ENCODE measurements around the gene HLA-DMB. TPM values are rescaled to one million over a fixed set of nuclear protein-coding genes. Genes with fewer than 3 reads are reported as not detected.

Gene HLA-DMB
- total and polyA plus RNA-seq, 4 donors, result 2.8 to 13.1 (median 7.7) TPM

- no peak for TF ChIP-seq FOXA1 (IDR thresholded peaks at IDR 0.05)
- TF ChIP-seq JUND (IDR thresholded peaks at IDR 0.05), result no peak
- no peak for TF ChIP-seq ATF3 (IDR thresholded peaks at IDR 0.05)
- TF ChIP-seq CTCF (IDR thresholded peaks at IDR 0.05; ENCODE audit: low read depth, low read length, missing input control), result no peak
- no peak for TF ChIP-seq RAD21 (IDR thresholded peaks at IDR 0.05)
- TF ChIP-seq HNF4G (IDR thresholded peaks at IDR 0.05), result no peak
- no peak for TF ChIP-seq MAX (IDR thresholded peaks at IDR 0.05)
- no peak overlapping the region for H3K4me3 ChIP-seq (ENCODE audit: low read depth in 1 of 3, low read length in 3 of 3)
- H3K27me3 ChIP-seq (ENCODE audit: control insufficient read depth in 4 of 4, insufficient read depth in 4 of 4, low read length in 3 of 4), result peaks cover 0 to 6% (median 0%) of the 10 kb centered on the region in 4 donors
- no peaks in the 10 kb centered on the region for H3K36me3 ChIP-seq (ENCODE audit: control insufficient read depth in 4 of 4, insufficient read depth in 3 of 4, low read depth in 1 of 4, low read length in 3 of 4)
- WGBS, result 62% methylated on average over 1 of the region's 1 CpG
- no peaks in the 10 kb centered on the region for H3K9me3 ChIP-seq (ENCODE audit: control insufficient read depth in 4 of 4, low read length in 3 of 4)
- no peak overlapping the region for H3K27ac ChIP-seq (ENCODE audit: low read depth in 1 of 2, low read length in 2 of 2)
- no peak for DNase-seq (ENCODE audit: low spot score)
- no peak overlapping the region for H3K9ac ChIP-seq (ENCODE audit: low read depth in 1 of 2, low read length in 2 of 2)
- H3K4me1 ChIP-seq (ENCODE audit: control insufficient read depth in 4 of 4, insufficient read depth in 4 of 4, low read length in 3 of 4), result no peaks in the 10 kb centered on the region
Measured at GRCh38 chr6:32912951-32913350, 27.9 kb downstream of the HLA-DMB start.

- peaks cover 0 to under 1% (median 0%) of the 10 kb centered on the region in 4 donors for H3K4me1 ChIP-seq (ENCODE audit: control insufficient read depth in 4 of 4, insufficient read depth in 4 of 4, low read length in 3 of 4)
- no peaks in the 10 kb centered on the region for H3K9me3 ChIP-seq (ENCODE audit: control insufficient read depth in 4 of 4, low read length in 3 of 4)
- no peak for TF ChIP-seq RAD21 (IDR thresholded peaks at IDR 0.05)
- no peak for TF ChIP-seq RXRA (IDR thresholded peaks at IDR 0.05)
- no peak for TF ChIP-seq JUND (IDR thresholded peaks at IDR 0.05)
- no peak for TF ChIP-seq GABPA (IDR thresholded peaks at IDR 0.05 in 1 of 2, conservative IDR thresholded peaks at IDR 0.05 in 1 of 2)
- no peak for TF ChIP-seq MAX (IDR thresholded peaks at IDR 0.05)
- no peak for TF ChIP-seq CTCF (IDR thresholded peaks at IDR 0.05; ENCODE audit: low read depth, low read length, missing input control)
- TF ChIP-seq YY1 (IDR thresholded peaks at IDR 0.05), result no peak
- TF ChIP-seq FOXA2 (IDR thresholded peaks at IDR 0.05), result no peak
- no peak for TF ChIP-seq FOXA1 (IDR thresholded peaks at IDR 0.05)
- TF ChIP-seq TAF1 (conservative IDR thresholded peaks at IDR 0.05), result no peak
- no peak for TF ChIP-seq ZBTB33 (IDR thresholded peaks at IDR 0.05)
- TF ChIP-seq ATF3 (IDR thresholded peaks at IDR 0.05), result no peak
- TF ChIP-seq REST (IDR thresholded peaks at IDR 0.05), result no peak
- no peak for TF ChIP-seq SP1 (IDR thresholded peaks at IDR 0.05)
- no peak for TF ChIP-seq NR2F2 (IDR thresholded peaks at IDR 0.05)
- TF ChIP-seq HNF4G (IDR thresholded peaks at IDR 0.05), result no peak
- TF ChIP-seq HNF4A (conservative IDR thresholded peaks at IDR 0.05), result no peak
- no peak overlapping the region for H3K27ac ChIP-seq (ENCODE audit: low read depth in 1 of 2, low read length in 2 of 2)
- peaks cover 0 to 6% (median 0%) of the 10 kb centered on the region in 4 donors for H3K27me3 ChIP-seq (ENCODE audit: control insufficient read depth in 4 of 4, insufficient read depth in 4 of 4, low read length in 3 of 4)
- no peak overlapping the region for H3K9ac ChIP-seq (ENCODE audit: low read depth in 1 of 2, low read length in 2 of 2)
- H3K36me3 ChIP-seq (ENCODE audit: control insufficient read depth in 4 of 4, insufficient read depth in 3 of 4, low read depth in 1 of 4, low read length in 3 of 4), result no peaks in the 10 kb centered on the region
- DNase-seq (ENCODE audit: low spot score), result no peak
- WGBS, result 80% methylated on average over 2 of the region's 2 CpGs
- no peak overlapping the region for H3K4me3 ChIP-seq (ENCODE audit: low read depth in 1 of 3, low read length in 3 of 3)
Measured at GRCh38 chr6:32908897-32909296, 31.9 kb downstream of the HLA-DMB start.

Measured in liver (tissue), 9 donors.